CD4-positive, alpha-beta T cell treated with Interleukin-1 beta for 1 hour (primary cell): ENCODE results near the gene COL1A1.

ENCODE experiments used
- DNase-seq, 2 donors: peaks; one replicate each; pipeline ENCODE4 v3.0.0-alpha.2; 2020 to 2022

COL1A1 gene

DNA sequence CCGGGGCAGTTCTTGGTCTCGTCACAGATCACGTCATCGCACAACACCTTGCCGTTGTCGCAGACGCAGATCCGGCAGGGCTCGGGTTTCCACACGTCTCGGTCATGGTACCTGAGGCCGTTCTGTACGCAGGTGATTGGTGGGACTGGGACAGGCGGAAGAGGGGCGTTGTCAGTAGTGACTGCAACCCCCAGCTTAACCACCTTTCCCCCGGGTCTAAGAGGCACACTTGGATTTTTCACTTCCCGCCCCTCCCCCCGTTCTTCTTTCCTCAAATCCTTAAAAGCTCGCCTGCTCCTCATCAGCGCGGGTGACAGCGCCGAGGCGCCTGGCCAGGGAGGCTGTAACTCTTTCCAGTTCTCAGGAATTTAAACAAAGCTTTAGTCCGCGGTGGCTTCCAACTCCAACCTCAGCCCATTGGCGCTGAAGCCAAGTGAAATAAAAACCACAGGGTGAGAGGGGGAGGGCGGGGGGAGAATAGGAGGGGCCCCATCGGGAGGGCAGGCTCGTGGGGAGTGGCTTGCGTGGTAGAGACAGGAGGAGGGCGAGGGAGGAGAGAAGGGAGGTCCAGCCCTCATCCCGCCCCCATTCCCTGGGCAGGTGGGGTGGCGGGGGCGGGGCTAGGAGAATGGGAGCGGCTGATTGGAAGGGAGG, 1.5 kb downstream of the COL1A1 start:
- peak; percentile 78 to 82 for DNase-seq

- no peak for DNase-seq
Observed at GRCh38 chr17:50199211-50199802, 2.1 kb downstream of the COL1A1 start.

- DNase-seq, result peak; percentile 56 to 60
Observed at GRCh38 chr17:50198026-50198669, 3.3 kb downstream of the COL1A1 start.

GRCh38 chr17:50196826-50197225, 4.6 kb downstream of the COL1A1 start:
- no peak for DNase-seq

DNA sequence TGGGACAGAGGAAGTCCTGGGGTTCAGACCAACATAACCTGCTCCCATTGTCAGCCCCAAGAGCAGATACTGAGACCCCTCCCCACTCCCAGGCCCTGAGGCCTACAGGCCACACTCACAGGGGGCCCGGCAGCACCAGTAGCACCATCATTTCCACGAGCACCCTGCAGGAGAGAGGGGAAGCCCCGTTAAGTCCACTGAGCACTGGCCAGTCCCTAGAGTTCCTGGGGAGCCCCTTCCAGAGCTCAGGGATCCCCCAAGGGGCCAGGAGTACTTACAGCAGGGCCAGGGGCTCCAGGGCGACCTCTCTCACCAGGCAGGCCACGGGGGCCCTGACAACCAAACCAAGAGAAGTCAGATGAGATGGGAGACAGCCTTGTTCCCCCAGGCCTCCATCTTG, 5.4 kb downstream of the COL1A1 start:
- DNase-seq, result no peak

DNA sequence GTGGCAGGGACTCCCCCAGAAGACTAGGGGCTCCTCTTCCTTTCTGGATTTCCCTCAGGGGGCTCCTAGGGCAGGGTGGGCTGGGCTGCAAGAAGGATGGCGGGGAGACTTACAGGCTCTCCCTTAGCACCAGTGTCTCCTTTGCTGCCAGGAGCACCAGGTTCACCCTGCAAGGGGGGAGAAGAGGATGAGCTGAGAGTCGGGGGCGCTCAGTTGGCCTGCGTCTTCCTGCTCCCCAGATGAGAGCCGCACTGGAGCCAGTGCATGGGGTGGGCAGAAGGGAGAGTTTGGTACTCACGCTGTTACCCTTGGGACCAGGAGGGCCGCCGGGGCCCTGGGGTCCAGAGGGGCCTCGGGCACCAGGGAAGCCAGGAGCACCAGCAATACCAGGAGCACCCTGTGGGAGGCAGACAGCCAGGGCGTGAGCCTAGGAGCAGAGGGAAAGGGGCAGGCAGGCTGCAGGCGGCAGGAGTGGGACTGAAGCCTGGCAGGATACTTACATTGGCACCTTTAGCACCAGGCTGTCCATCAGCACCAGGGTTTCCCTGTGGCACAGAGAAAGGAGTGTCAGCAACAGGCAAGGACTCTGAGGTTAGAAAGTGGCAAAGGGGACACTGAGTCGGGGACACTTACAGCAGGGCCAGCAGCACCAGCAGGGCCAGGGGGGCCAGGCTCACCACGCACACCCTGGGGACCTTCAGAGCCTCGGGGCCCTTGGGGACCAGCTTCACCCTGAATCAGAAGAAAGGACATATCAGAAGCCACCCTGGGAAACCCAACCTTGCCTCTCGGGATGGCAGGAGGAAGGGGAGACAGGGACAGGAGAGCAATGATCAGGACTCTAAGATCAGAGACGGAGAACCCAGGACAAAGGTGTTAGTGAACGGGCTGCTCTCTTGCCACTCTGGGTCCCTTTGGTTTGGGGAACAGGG, 6.2 kb downstream of the COL1A1 start:
- DNase-seq, result no peak

- DNase-seq, result no peak
Observed at GRCh38 chr17:50194140-50194933, 7.1 kb downstream of the COL1A1 start.

DNA sequence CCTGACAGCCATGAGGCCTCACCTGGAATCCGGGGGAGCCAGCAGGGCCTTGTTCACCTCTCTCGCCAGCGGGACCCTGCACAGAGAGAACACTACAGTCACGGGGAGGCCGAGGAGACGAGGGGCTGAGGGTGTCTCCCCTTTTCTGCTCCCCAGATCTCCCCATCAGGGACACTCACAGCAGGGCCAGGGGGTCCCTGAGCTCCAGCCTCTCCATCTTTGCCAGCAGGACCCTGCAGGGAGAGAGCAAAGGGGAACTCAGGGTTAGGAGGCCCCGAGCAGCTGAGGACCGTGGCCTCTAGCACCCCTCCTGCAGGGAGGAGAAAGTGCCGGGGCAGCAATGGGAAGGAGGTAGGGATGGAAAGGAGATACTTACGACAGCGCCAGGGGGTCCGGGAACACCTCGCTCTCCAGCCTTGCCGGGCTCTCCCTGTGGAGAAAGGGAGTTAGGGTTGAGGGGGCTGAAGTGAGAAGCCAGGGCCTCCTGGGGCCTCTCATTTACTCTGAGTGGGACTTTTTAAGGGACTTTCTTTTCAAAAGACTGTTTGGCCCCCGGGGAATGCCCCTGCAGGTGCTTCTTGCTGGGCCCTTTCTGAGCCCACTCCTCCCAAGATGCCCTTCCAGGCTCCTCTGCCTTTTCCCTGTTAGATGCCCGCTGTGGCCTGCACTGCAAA, 8.7 kb downstream of the COL1A1 start:
- DNase-seq, result no peak

- no peak for DNase-seq
Observed at GRCh38 chr17:50192144-50192617, 9.2 kb downstream of the COL1A1 start.

GRCh38 chr17:50191359-50192143, 9.9 kb downstream of the COL1A1 start:
- DNase-seq, result no peak

- DNase-seq, result no peak
Observed at GRCh38 chr17:50190603-50191358, 10.7 kb downstream of the COL1A1 start.

DNA sequence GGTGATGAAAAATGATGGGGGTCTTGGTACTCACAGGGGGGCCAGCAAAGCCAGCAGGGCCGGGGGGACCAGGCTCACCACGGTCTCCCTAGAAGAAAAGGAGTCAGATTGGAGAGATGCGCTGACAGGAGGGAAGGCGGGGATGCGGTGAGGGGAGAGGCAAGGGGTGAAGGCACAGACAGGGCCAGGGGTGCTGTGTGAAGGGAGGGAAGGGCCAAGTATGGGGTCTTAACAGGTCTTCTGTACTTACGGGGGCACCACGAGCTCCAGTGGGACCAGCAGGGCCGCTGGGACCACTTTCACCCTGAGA, 11.2 kb downstream of the COL1A1 start:
- no peak for DNase-seq

- DNase-seq, result no peak
Observed at GRCh38 chr17:50189550-50190292, 11.7 kb downstream of the COL1A1 start.

GRCh38 chr17:50188921-50189549, 12.4 kb downstream of the COL1A1 start:
- no peak for DNase-seq

- no peak for DNase-seq
Observed at GRCh38 chr17:50188531-50188920, 12.9 kb downstream of the COL1A1 start.

GRCh38 chr17:50187751-50188530, 13.5 kb downstream of the COL1A1 start:
- no peak for DNase-seq

DNA sequence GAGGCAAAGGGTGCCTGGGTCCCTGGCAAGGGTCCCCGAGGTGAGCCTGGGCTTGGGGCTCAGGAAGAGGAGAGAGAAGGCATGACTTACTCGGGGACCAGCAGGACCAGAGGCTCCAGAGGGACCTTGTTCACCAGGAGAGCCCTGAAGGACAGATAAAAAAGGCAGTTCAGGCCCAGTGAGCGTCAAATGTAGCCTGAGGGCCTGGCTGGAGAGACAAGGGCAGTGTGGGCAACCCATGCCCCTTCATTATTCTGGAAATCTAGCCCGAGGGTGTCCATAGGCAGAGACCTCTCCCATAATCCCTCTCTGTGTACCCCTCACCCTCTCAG, 14.1 kb downstream of the COL1A1 start:
- DNase-seq, result no peak

- DNase-seq, result no peak
Observed at GRCh38 chr17:50186661-50187393, 14.6 kb downstream of the COL1A1 start.
